ENCODE results near the gene PSAP. TPM values are rescaled to one million over a fixed set of nuclear protein-coding genes. Genes with fewer than 3 reads are reported as not detected.
A peak's percentile ranks its signal among the peaks of the same experiment; 100 is the strongest.
"Not testable (repeated sequence)": the region's sequence is repeated elsewhere in the genome, so short reads cannot be mapped to it uniquely, and the experiment has no call there.

Gene PSAP
- total RNA-seq, 1 donor from 2014 or later = 653 TPM

DNA sequence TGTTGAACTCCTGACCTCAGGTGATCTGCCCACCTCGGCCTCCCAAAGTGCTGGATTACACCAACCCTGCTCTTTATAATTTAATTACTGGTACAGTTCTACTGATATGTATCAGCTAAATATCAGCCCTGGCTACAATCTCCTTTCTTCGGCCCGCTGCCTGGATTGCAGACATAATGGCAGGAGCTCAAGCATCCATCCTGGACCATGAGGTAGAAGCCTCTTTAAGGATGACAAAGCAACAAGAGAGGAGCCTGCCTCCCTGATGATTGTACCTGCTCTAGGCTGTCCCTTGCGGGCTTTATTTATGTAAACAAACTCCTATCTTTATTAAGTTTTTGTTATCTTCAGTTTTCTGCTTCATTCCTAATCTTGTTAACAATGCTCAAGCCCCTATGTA, 5.6 kb upstream of the PSAP start:
- Histone ChIP-seq H3K4me1 (peaks cover 10 to 20% of the 10 kb centered on the region in 2 donors), H3K27ac (no peak overlapping the region), H3K27me3 (no peaks in the 10 kb centered on the region), H3K4me3 (no peak overlapping the region), H3K36me3 (no peaks in the 10 kb centered on the region), H3K9me3 (no peaks in the 10 kb centered on the region)
- TF ChIP-seq, protein P1, sequence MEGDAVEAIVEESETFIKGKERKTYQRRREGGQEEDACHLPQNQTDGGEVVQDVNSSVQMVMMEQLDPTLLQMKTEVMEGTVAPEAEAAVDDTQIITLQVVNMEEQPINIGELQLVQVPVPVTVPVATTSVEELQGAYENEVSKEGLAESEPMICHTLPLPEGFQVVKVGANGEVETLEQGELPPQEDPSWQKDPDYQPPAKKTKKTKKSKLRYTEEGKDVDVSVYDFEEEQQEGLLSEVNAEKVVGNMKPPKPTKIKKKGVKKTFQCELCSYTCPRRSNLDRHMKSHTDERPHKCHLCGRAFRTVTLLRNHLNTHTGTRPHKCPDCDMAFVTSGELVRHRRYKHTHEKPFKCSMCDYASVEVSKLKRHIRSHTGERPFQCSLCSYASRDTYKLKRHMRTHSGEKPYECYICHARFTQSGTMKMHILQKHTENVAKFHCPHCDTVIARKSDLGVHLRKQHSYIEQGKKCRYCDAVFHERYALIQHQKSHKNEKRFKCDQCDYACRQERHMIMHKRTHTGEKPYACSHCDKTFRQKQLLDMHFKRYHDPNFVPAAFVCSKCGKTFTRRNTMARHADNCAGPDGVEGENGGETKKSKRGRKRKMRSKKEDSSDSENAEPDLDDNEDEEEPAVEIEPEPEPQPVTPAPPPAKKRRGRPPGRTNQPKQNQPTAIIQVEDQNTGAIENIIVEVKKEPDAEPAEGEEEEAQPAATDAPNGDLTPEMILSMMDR (IDR thresholded peaks at IDR 0.05) = no peak
- intact Hi-C loops (cut with DNase I) = loop anchor here (10.0 kb wide), 1 partner anchor 642 kb away; the partner anchor contains the start of gene UNC5B
- DNase-seq (ENCODE audit: low spot score in 2 of 2) = no peak

DNA sequence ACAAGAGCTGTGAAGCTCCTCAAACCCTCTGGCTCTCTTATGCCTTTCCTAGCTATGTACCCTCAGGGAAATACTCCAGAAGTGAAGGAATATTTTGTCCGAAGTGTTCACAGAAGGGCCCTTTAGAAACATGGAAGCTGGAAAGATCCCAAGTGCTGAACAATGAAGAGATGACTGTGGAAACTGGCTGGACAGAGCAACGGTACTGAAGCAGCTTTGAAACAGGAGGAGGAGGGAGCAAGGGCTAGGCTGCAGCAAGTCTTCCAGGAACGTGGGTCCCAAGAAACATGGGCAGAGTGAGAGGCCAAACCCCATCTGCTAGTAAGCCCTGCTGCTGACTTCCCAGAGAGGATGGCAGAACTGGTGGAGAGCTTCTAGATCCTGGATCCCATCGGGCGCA, 3.0 kb upstream of the PSAP start:
- TF ChIP-seq, protein P1 (IDR thresholded peaks at IDR 0.05) = no peak
- no peak for DNase-seq (ENCODE audit: low spot score in 2 of 2)
- no peaks in the 10 kb centered on the region for H3K36me3 ChIP-seq
- intact Hi-C loops (cut with DNase I) = loop anchor here (10.0 kb wide), 1 partner anchor 639 kb away; the partner anchor contains the start of gene UNC5B
- no peaks in the 10 kb centered on the region for H3K27me3 ChIP-seq
- no peaks in the 10 kb centered on the region for H3K9me3 ChIP-seq
- H3K4me1 ChIP-seq = peaks cover 0 to 14% of the 10 kb centered on the region in 2 donors
- no peak overlapping the region for H3K4me3 ChIP-seq
- no peak overlapping the region for H3K27ac ChIP-seq

DNA sequence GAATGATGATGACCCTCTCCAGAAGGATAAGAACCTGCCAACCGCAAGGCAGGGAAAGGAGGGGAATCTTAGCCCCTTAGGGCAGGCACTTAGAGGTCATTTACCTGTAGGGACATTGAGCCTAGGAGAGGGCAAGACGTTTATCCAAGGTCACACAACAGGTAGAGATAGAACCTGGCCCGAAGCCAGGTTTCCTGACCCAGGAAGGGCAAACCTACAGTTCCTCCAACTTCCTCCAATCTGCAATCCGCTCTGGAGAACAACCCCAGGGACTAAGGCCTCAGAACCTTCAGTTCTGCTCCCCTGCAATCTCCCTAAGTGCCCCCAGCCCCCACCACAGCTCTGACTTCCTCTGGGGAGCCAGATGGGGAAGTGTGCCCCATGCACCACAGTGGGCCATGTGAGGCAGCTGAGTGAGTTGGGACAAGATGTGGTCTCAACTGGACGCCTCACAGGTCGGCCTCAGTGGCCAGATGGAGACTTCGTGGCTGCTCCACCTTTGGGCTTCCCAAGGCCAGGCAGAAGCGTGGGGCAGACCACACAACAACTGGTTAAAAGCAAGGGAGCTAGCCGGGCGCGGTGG, 1.4 kb upstream of the PSAP start:
- Histone ChIP-seq H3K36me3 (no peaks in the 10 kb centered on the region), H3K27me3 (no peaks in the 10 kb centered on the region), H3K27ac (peak overlapping the region in 1 of 2 donors; percentile 97), H3K4me1 (peaks cover 0 to 24% of the 10 kb centered on the region in 2 donors), H3K9me3 (no peaks in the 10 kb centered on the region), H3K4me3 (no peak overlapping the region)
- TF ChIP-seq, protein P1 (IDR thresholded peaks at IDR 0.05) = no peak
- DNase-seq (ENCODE audit: low spot score in 2 of 2) = peak in 1 of 2 donors; percentile 26
- intact Hi-C loops (cut with DNase I) = loop anchor here (10.0 kb wide), 1 partner anchor 638 kb away; the partner anchor contains the start of gene UNC5B

DNA sequence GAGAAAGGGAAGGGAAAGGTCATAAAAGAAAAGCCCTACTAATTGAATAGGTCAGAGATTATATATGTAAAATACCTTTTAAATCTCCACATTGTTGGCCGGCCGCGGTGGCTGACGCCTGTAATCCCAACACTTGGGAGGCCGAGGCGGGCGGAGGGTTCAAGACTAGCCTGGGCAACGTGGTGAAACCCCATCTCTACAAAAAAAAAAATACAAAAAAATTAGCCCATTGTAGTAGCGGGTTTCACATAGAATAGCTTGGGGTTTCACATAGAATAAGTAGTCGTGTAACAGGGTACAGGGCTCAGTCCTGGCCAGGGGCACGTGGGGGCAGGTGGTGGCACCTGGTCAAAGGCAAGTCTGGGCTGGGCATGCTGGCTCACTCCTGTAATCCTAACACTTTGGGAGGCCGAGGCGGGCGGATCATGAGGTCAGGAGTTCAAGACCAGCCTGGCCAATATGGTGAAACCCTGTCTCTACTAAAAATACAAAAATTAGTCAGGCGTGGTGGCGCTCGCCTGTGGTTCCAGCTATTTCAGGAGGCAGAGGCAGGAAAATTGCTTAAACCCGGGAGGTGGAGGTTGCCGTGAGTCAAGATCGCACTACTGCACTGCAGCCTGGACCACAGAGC, 529 bp upstream of the PSAP start:
- not testable (repeated sequence) for H3K36me3 ChIP-seq; H3K27me3 ChIP-seq; DNase-seq (ENCODE audit: low spot score in 2 of 2); H3K9me3 ChIP-seq
- peak overlapping the region; percentile 97 for H3K27ac ChIP-seq
- peaks cover 0 to 25% of the 10 kb centered on the region in 2 donors for H3K4me1 ChIP-seq
- H3K4me3 ChIP-seq = peak overlapping the region; percentile 93 to 97
- intact Hi-C loops (cut with DNase I) = loop anchor here (1.0 to 10.0 kb wide), 3 partner anchors 9 to 637 kb away; partner anchors contain the start of gene UNC5B

DNA sequence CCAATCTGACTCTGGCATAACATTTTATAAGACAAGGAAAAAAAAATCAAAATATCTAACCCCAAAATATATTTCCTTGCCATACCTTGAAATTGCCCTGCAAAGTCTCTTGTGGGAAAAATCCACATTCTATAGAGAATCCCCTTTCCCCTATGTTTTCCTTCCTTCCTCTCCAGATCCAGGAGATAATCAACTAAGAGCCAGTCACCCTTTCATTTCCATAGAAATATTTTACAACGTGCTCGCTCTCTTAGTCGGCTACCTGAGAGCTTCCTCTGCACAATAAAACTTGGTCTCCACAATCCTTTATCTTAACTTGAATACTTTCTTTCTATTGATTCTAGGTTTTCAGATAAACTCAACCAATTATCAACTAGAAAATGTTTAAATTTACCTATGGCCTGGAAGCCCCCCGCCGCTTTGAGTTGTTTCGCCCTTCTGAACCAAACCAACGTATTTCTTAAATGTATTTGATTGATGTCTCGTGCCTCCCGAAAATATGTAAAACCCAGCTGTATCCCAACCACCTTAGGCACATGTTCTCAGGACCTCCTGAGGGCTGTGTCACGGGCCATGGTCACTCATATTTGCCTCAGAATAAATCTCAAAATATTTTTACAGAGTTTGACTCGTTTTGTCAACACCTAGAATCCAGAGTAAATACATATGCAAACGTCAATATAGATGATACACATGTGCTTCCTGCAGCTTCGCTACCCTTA, 869 bp downstream of the PSAP start:
- Histone ChIP-seq H3K27me3 (no peaks in the 10 kb centered on the region), H3K4me1 (peaks cover 0 to 25% of the 10 kb centered on the region in 2 donors), H3K36me3 (no peaks in the 10 kb centered on the region), H3K27ac (peak overlapping the region; percentile 97), H3K9me3 (no peaks in the 10 kb centered on the region), H3K4me3 (peak overlapping the region; percentile 93 to 97)
- DNase-seq (ENCODE audit: low spot score in 2 of 2) = no peak
- intact Hi-C loops (cut with DNase I) = loop anchor here (1.0 to 10.0 kb wide), 2 partner anchors 10 to 635 kb away; partner anchors contain the start of gene UNC5B
- TF ChIP-seq, protein P1 (IDR thresholded peaks at IDR 0.05) = no peak
